K562 (cell line): ENCODE measurements around the gene SPOCK3.

Experiments
- CEBPB ChIP-seq: fragments of 450-650 bp; IDR thresholded peaks from 2 replicates; pipeline ENCODE4 v1.6.1; 2016; ENCODE audit warnings: missing genetic modification characterization, missing compliant biosample characterization
- CTCF ChIP-seq, 3 experiments: IDR thresholded peaks in 2 of 3; conservative IDR thresholded peaks in 1 of 3; 2 replicates each; pipeline ENCODE4 v1.5.1; 2011 to 2012; ENCODE audit warnings: low read length in 3 of 3, mild to moderate bottlenecking in 3 of 3, control low read depth in 2 of 3, improper control_type of control experiment in 1 of 3, inconsistent platforms in 1 of 3, low read depth in 1 of 3, mixed read lengths in 1 of 3, moderate library complexity in 1 of 3; ENCODE audit not compliant: insufficient read depth in 2 of 3
- EZH2 ChIP-seq: IDR thresholded peaks from 2 replicates; pipeline ENCODE4 v1.6.1; 2012; ENCODE audit warnings: low read depth, mild to moderate bottlenecking, inconsistent platforms, low read length, borderline replicate concordance
- FOXM1 ChIP-seq, 2 experiments: fragments of 450-650 bp in 1 of 2; sonication (generic) in 1 of 2; formaldehyde crosslinking in 1 of 2; IDR thresholded peaks; 2 replicates each; pipeline versions ENCODE4 v1.6.1 to v1.9.0; 2017 to 2022; ENCODE audit warnings: low read depth in 2 of 2, mild to moderate bottlenecking in 2 of 2, missing genetic modification reagents in 1 of 2, moderate library complexity in 1 of 2
- HDAC6 ChIP-seq: IDR thresholded peaks from 2 replicates; pipeline ENCODE4 v1.6.1; 2012; ENCODE audit warnings: low read depth, mild to moderate bottlenecking, control low read depth, inconsistent platforms, low read length, moderate library complexity
- HMBOX1 ChIP-seq: sonication (generic); IDR thresholded peaks from 2 replicates; pipeline ENCODE4 v1.6.1; 2016
- MAX ChIP-seq: sonication (generic); formaldehyde crosslinking; IDR thresholded peaks from 2 replicates; pipeline ENCODE4 v1.9.0; 2022; ENCODE audit warnings: mild to moderate bottlenecking, missing genetic modification reagents
- POLR2A ChIP-seq: fragments of 450-650 bp; conservative IDR thresholded peaks from 2 replicates; pipeline ENCODE4 v1.6.1; 2016
- POLR3G ChIP-seq: IDR thresholded peaks from 2 replicates; pipeline ENCODE4 v1.6.1; 2011; ENCODE audit not compliant: insufficient read length, insufficient replicate concordance; ENCODE audit errors: extremely low read depth
- RBM15 ChIP-seq: fragments of 200-400 bp; formaldehyde crosslinking; IDR thresholded peaks from 2 replicates; pipeline ENCODE4 v1.6.1; 2018; ENCODE audit warnings: mild to moderate bottlenecking, low read length, moderate library complexity; ENCODE audit not compliant: insufficient read depth
- UBTF ChIP-seq, 2 experiments: IDR thresholded peaks; 2 replicates each; pipeline ENCODE4 v1.6.1; 2012; ENCODE audit warnings: improper control_type of control experiment in 2 of 2, low read depth in 2 of 2, low read length in 2 of 2, borderline replicate concordance in 1 of 2

- TF ChIP-seq CTCF (IDR thresholded peaks at IDR 0.05 in 2 of 3, conservative IDR thresholded peaks at IDR 0.05 in 1 of 3; ENCODE audit: insufficient read depth in 2 of 3, low read depth in 1 of 3, low read length in 3 of 3) (no peak), EZH2 (no peak), POLR3G (no peak), MAX (CRISPR knock-in tag) (no peak), HDAC6 (no peak), UBTF (IDR thresholded peaks at IDR 0.05; ENCODE audit: borderline replicate concordance in 1 of 2, low read depth in 2 of 2, low read length in 2 of 2) (no peak), POLR2A (no peak), RBM15 (no peak), FOXM1 (IDR thresholded peaks at IDR 0.05; ENCODE audit: low read depth) (no peak), FOXM1 (CRISPR knock-in tag; IDR thresholded peaks at IDR 0.05; ENCODE audit: low read depth) (no peak), CEBPB (no peak), HMBOX1 (no peak)
Observed at GRCh38 chr4:167238226-167238625, 3.9 kb upstream of the SPOCK3 start.
